Bronchial epithelial cell (primary cell): ENCODE measurements around the gene R3HDM2. TPM values are rescaled to one million over a fixed set of nuclear protein-coding genes. Genes with fewer than 3 reads are reported as not detected.
"Not testable (repeated sequence)": the region's sequence is repeated elsewhere in the genome, so short reads cannot be mapped to it uniquely, and the experiment has no call there.

Experiments used
- DNase-seq: peaks from one replicate; pipeline ENCODE4 v3.0.0-alpha.2; 2010; ENCODE audit warnings: low read depth
- FAIRE-seq: peaks from 2 replicates; lab custom pipeline; 2011; peaks lifted over from hg19 to GRCh38; lab: Jason Lieb, UNC
- H3K27me3 ChIP-seq: 2 replicates; pipeline ENCODE4 v1.5.1; 2011; ENCODE audit warnings: low read length; ENCODE audit not compliant: control insufficient read depth, insufficient read depth
- H3K36me3 ChIP-seq: 2 replicates; pipeline ENCODE4 v1.5.1; 2011; ENCODE audit warnings: low read length; ENCODE audit not compliant: control insufficient read depth, insufficient read depth
- H3K4me3 ChIP-seq: 2 replicates; pipeline ENCODE4 v1.5.1; 2011; ENCODE audit warnings: mild to moderate bottlenecking, low read depth, low read length, control low read depth
- CTCF ChIP-seq: IDR thresholded peaks from 2 replicates; pipeline ENCODE4 v1.5.1; 2011; ENCODE audit warnings: mild to moderate bottlenecking, moderate library complexity, low read length, control low read depth, inconsistent platforms; ENCODE audit not compliant: insufficient read depth, severe bottlenecking
- total RNA-seq: library from RNA; depleted of rRNA; stranded (reverse); fragments of >200 nt; gene quantifications from 2 replicates; pipeline ENCODE4 v1.2.1, GENCODE V29; 2014

Gene R3HDM2
- total RNA-seq, 1 donor from 2014 or later = 5.5 TPM

GRCh38 chr12:57278465-57279381, 152.1 kb downstream of the R3HDM2 start:
- DNase-seq = no peak
- no peaks in the 10 kb centered on the region for H3K27me3 ChIP-seq
- no peak for FAIRE-seq
- TF ChIP-seq CTCF = no peak
- peaks cover 3% of the 10 kb centered on the region for H3K36me3 ChIP-seq
- no peak overlapping the region for H3K4me3 ChIP-seq

GRCh38 chr12:57276935-57277563, 153.8 kb downstream of the R3HDM2 start:
- H3K36me3 ChIP-seq = peaks cover 3% of the 10 kb centered on the region
- peak; percentile 30 for TF ChIP-seq CTCF
- H3K4me3 ChIP-seq = no peak overlapping the region
- no peaks in the 10 kb centered on the region for H3K27me3 ChIP-seq
- FAIRE-seq = no peak
- peak; percentile 29 for DNase-seq

- not testable (repeated sequence) for H3K27me3 ChIP-seq, DNase-seq, H3K36me3 ChIP-seq, FAIRE-seq, H3K4me3 ChIP-seq
Observed at GRCh38 chr12:57276233-57276632, 154.6 kb downstream of the R3HDM2 start.

- H3K36me3 ChIP-seq = peaks cover 12% of the 10 kb centered on the region
- no peak for TF ChIP-seq CTCF
- FAIRE-seq = no peak
- H3K4me3 ChIP-seq = no peak overlapping the region
- DNase-seq = no peak
- H3K27me3 ChIP-seq = no peaks in the 10 kb centered on the region
Observed at GRCh38 chr12:57273516-57273915, 157.3 kb downstream of the R3HDM2 start.

- FAIRE-seq = no peak
- peaks cover 12% of the 10 kb centered on the region for H3K36me3 ChIP-seq
- no peak for DNase-seq
- no peaks in the 10 kb centered on the region for H3K27me3 ChIP-seq
- no peak overlapping the region for H3K4me3 ChIP-seq
- no peak for TF ChIP-seq CTCF
Observed at GRCh38 chr12:57272337-57273151, 158.3 kb downstream of the R3HDM2 start.

GRCh38 chr12:57270966-57271470, 159.8 kb downstream of the R3HDM2 start:
- TF ChIP-seq CTCF = no peak

More at GRCh38 chr12:57270966-57271470, 159.8 kb downstream of the R3HDM2 start:
- Histone ChIP-seq H3K36me3 (peaks cover 15% of the 10 kb centered on the region), H3K27me3 (no peaks in the 10 kb centered on the region), H3K4me3 (no peak overlapping the region)
- no peak for FAIRE-seq
- no peak for DNase-seq
